SK-N-SH (cell line): ENCODE results near the gene TPSB2. TPM values are rescaled to one million over a fixed set of nuclear protein-coding genes. Genes with fewer than 3 reads are reported as not detected.

Source experiments
- CTCF ChIA-PET: fragments of 300-600, 350-600 bp; formaldehyde crosslinking; extraction: SDS; loops from one replicate; lab custom pipeline; 2021; lab: Yijun Ruan, JAX
- POLR2A ChIA-PET: fragments of 350-600 bp; sonication (Branson Sonifier 250); formaldehyde crosslinking; extraction: SDS; loops from one replicate; lab custom pipeline; 2020; ENCODE audit warnings: antibody characterized with exemption, inconsistent platforms; lab: Yijun Ruan, JAX
- DNase-seq: peaks from one replicate; pipeline ENCODE4 v3.0.0; 2012
- H2AFZ ChIP-seq: fragments of 200-600 bp; sonication (generic); 2 replicates; pipeline ENCODE4 v1.8.1; 2016; ENCODE audit warnings: antibody characterized with exemption, mild to moderate bottlenecking, low read depth
- H3F3A ChIP-seq: fragments of 200-600 bp; sonication (generic); replicated peaks from 2 replicates; pipeline ENCODE3; 2016; ENCODE audit warnings: antibody characterized with exemption, mild to moderate bottlenecking; ENCODE audit not compliant: insufficient read depth
- H3K27ac ChIP-seq, 2 experiments: fragments of 200-500 bp in 1 of 2; fragments of 200-600 bp in 1 of 2; sonication (Bioruptor generic) in 1 of 2; sonication (generic), shearing (Covaris generic) in 1 of 2; 2 replicates each; pipeline versions ENCODE4 v1.5.1 to v1.6.1; 2014 to 2016; ENCODE audit warnings: low read depth in 2 of 2, inconsistent platforms in 1 of 2, low read length in 1 of 2, mild to moderate bottlenecking in 1 of 2, mixed read lengths in 1 of 2
- H3K27me3 ChIP-seq: fragments of 200-600 bp; sonication (generic), shearing (Covaris generic); 2 replicates; pipeline ENCODE4 v1.6.1; 2016; ENCODE audit warnings: mixed run types; ENCODE audit not compliant: insufficient read depth
- H3K36me3 ChIP-seq, 2 experiments: fragments of 200-500 bp in 1 of 2; fragments of 200-600 bp in 1 of 2; sonication (Bioruptor generic) in 1 of 2; sonication (generic) in 1 of 2; replicated peaks in 1 of 2; 2 replicates each; pipeline versions ENCODE3 to v1.5.1; 2014 to 2016; ENCODE audit warnings: low read length in 1 of 2, mild to moderate bottlenecking in 1 of 2; ENCODE audit not compliant: insufficient read depth in 2 of 2, control insufficient read depth in 1 of 2
- H3K4me1 ChIP-seq, 2 experiments: fragments of 200-500 bp in 1 of 2; fragments of 200-600 bp in 1 of 2; sonication (Bioruptor generic) in 1 of 2; sonication (generic), shearing (Covaris generic) in 1 of 2; 2 replicates each; pipeline versions ENCODE4 v1.5.1 to v1.6.1; 2014 to 2016; ENCODE audit warnings: low read depth in 1 of 2, low read length in 1 of 2, mixed run types in 1 of 2; ENCODE audit not compliant: insufficient read depth in 2 of 2, control insufficient read depth in 1 of 2
- H3K4me2 ChIP-seq: fragments of 200-600 bp; sonication (generic), shearing (Covaris generic); 2 replicates; pipeline ENCODE4 v1.6.1; 2017; ENCODE audit warnings: mixed run types
- H3K4me3 ChIP-seq, 2 experiments: fragments of 200-500 bp in 1 of 2; fragments of 200-600 bp in 1 of 2; sonication (Bioruptor generic) in 1 of 2; sonication (generic), shearing (Covaris generic) in 1 of 2; 2 replicates each; pipeline versions ENCODE4 v1.5.1 to v1.8.1; 2014 to 2016; ENCODE audit warnings: low read depth in 2 of 2, inconsistent platforms in 1 of 2, low read length in 1 of 2, mild to moderate bottlenecking in 1 of 2, mixed read lengths in 1 of 2, moderate library complexity in 1 of 2
- H3K79me2 ChIP-seq: fragments of 200-600 bp; sonication (generic); 2 replicates; pipeline ENCODE4 v1.8.1; 2017; ENCODE audit warnings: mild to moderate bottlenecking; ENCODE audit not compliant: insufficient read depth
- H3K9ac ChIP-seq: fragments of 200-600 bp; sonication (generic); 2 replicates; pipeline ENCODE4 v1.6.1; 2017; ENCODE audit warnings: mixed run types
- H3K9me2 ChIP-seq: fragments of 200-600 bp; sonication (generic); 2 replicates; pipeline ENCODE4 v1.6.1; 2017; ENCODE audit warnings: mixed run types
- H3K9me3 ChIP-seq: fragments of 200-600 bp; sonication (generic); 2 replicates; pipeline ENCODE4 v1.6.1; 2017; ENCODE audit warnings: mixed run types, mild to moderate bottlenecking, moderate library complexity
- H4K20me1 ChIP-seq: fragments of 200-600 bp; sonication (generic); 2 replicates; pipeline ENCODE4 v1.6.1; 2017; ENCODE audit warnings: mild to moderate bottlenecking, mixed run types; ENCODE audit not compliant: insufficient read depth
- CHD2 ChIP-seq: fragments of 150-350 bp; IDR thresholded peaks from 2 replicates; pipeline ENCODE4 v1.6.1; 2018; ENCODE audit warnings: low read length; ENCODE audit not compliant: partially characterized antibody
- ELF1 ChIP-seq: IDR thresholded peaks from 2 replicates; pipeline ENCODE4 v1.4.0; 2012
- EP300 ChIP-seq, 2 experiments: IDR thresholded peaks; 2 replicates each; pipeline versions ENCODE4 v1.4.0 to v1.6.1; 2012; ENCODE audit warnings: borderline replicate concordance in 1 of 2, low read depth in 1 of 2, low read length in 1 of 2
- EZH2phosphoT487 ChIP-seq: fragments of 200-600 bp; sonication (generic); IDR thresholded peaks from 2 replicates; pipeline ENCODE4 v1.6.1; 2017; ENCODE audit warnings: low read depth, mixed run types, mild to moderate bottlenecking, antibody characterized with exemption, moderate library complexity, borderline replicate concordance
- FOXM1 ChIP-seq: IDR thresholded peaks from 2 replicates; pipeline ENCODE4 v1.4.0; 2012; ENCODE audit warnings: low read depth, mild to moderate bottlenecking
- GABPA ChIP-seq: IDR thresholded peaks from 2 replicates; pipeline ENCODE4 v1.4.0; 2012; ENCODE audit warnings: low read depth, mild to moderate bottlenecking
- GATA2 ChIP-seq: sonication (generic); formaldehyde crosslinking; IDR thresholded peaks from 2 replicates; pipeline ENCODE4 v1.5.0; 2020; ENCODE audit warnings: mild to moderate bottlenecking, missing genetic modification reagents
- MEF2A ChIP-seq: IDR thresholded peaks from 2 replicates; pipeline ENCODE4 v1.4.0; 2012; ENCODE audit warnings: low read depth, borderline replicate concordance
- MXI1 ChIP-seq: IDR thresholded peaks from 2 replicates; pipeline ENCODE4 v1.6.1; 2012; ENCODE audit warnings: mild to moderate bottlenecking, low read depth, low read length, improper control_type of control experiment
- NFIC ChIP-seq: IDR thresholded peaks from 2 replicates; pipeline ENCODE4 v1.4.0; 2012; ENCODE audit warnings: borderline replicate concordance
- NRF1 ChIP-seq: IDR thresholded peaks from 2 replicates; pipeline ENCODE4 v1.6.1; 2012; ENCODE audit warnings: low read depth, mild to moderate bottlenecking, low read length
- POLR2AphosphoS5 ChIP-seq: IDR thresholded peaks from 2 replicates; pipeline ENCODE4 v1.6.1; 2012; ENCODE audit warnings: low read depth, low read length
- SMC3 ChIP-seq: IDR thresholded peaks from 2 replicates; pipeline ENCODE4 v1.6.1; 2012; ENCODE audit warnings: low read depth, low read length, improper control_type of control experiment
- TAF1 ChIP-seq: IDR thresholded peaks from 2 replicates; pipeline ENCODE4 v1.6.1; 2012; ENCODE audit warnings: low read depth, mild to moderate bottlenecking, low read length, moderate library complexity, borderline replicate concordance
- TCF12 ChIP-seq: IDR thresholded peaks from 2 replicates; pipeline ENCODE4 v1.4.0; 2012
- YY1 ChIP-seq: IDR thresholded peaks from 2 replicates; pipeline ENCODE4 v1.4.0; 2012; ENCODE audit warnings: low read depth, mild to moderate bottlenecking
- WGBS: methylation state at CpG from one replicate; pipeline ENCODE4 v1.1.6; 2017; ENCODE audit warnings: low lambda C conversion rate; 5-methylcytosine and 5-hydroxymethylcytosine counted together
- polyA plus RNA-seq, 3 experiments: library from polyadenylated mRNA; depleted of rRNA; stranded (reverse); fragments of >200 nt; gene quantifications; 2 replicates each; pipeline ENCODE4 v1.2.3, GENCODE V29; 2012
- TF ChIP-seq, protein P1 (sequence below): fragments of 150-350 bp; IDR thresholded peaks from 2 replicates; pipeline ENCODE4 v1.6.1; 2017; ENCODE audit warnings: antibody characterized with exemption, low read length, low read depth, borderline replicate concordance
- TF ChIP-seq, protein P2 (sequence below): IDR thresholded peaks from 2 replicates; pipeline ENCODE4 v1.4.0; 2012; ENCODE audit warnings: low read depth, borderline replicate concordance

The TPSB2 gene
- polyA plus RNA-seq, 1 of the 3 experiments (the other 2 are of a cell fraction), result not detected

DNA sequence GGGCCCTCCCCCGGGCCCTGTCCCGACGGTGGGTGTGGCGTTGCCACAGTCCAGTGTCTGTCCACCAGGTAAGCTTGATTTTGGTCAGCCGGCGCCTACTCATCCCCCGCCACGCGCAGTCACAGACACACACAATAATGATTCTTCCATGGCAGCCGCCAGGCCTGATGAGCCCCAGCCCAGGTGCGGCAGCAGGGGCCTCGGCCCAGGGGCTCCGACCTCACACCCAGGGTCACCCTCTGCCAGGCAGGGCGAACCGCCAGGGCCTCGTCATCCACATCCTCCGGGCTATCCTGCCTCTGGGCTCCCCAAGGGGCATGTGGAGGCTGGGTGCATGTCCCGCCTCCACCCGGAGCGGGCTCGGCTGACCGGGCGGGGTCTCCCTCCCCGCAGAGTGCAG lies 12.5 kb downstream of the TPSB2 start:
- Histone ChIP-seq H3K79me2 (no peaks in the 10 kb centered on the region), H3K9me2 (no peaks in the 10 kb centered on the region), H3K27ac (no peak overlapping the region), H2AFZ (no peak overlapping the region), H3K9me3 (no peaks in the 10 kb centered on the region), H3K4me1 (no peaks in the 10 kb centered on the region), H4K20me1 (0 out of 2 replicates have a peak, but pooled peaks cover 3% of the 10 kb centered on the region), H3K4me3 (no peak overlapping the region), H3K9ac (no peak overlapping the region), H3K36me3 (no peaks in the 10 kb centered on the region), H3F3A (no peaks in the 10 kb centered on the region), H3K4me2 (no peak overlapping the region), H3K27me3 (peaks cover 97% of the 10 kb centered on the region)
- TF ChIP-seq FOXM1, result no peak
- no peak for TF ChIP-seq TCF12
- no peak for TF ChIP-seq MXI1
- TF ChIP-seq NRF1, result no peak
- TF ChIP-seq GABPA, result no peak
- no peak for TF ChIP-seq YY1
- TF ChIP-seq GATA2 (CRISPR knock-in tag), result no peak
- POLR2A ChIA-PET, result no interaction called here
- 0% methylated on average over 1 of the region's 24 CpGs for WGBS
- no peak for DNase-seq
- CTCF ChIA-PET, result interaction anchor here (0.8 to 1.9 kb wide), 3 partner anchors 8 to 162 kb away, joined by 3 to 5 read pairs (median 4); no protein-coding TSS in a partner anchor

DNA sequence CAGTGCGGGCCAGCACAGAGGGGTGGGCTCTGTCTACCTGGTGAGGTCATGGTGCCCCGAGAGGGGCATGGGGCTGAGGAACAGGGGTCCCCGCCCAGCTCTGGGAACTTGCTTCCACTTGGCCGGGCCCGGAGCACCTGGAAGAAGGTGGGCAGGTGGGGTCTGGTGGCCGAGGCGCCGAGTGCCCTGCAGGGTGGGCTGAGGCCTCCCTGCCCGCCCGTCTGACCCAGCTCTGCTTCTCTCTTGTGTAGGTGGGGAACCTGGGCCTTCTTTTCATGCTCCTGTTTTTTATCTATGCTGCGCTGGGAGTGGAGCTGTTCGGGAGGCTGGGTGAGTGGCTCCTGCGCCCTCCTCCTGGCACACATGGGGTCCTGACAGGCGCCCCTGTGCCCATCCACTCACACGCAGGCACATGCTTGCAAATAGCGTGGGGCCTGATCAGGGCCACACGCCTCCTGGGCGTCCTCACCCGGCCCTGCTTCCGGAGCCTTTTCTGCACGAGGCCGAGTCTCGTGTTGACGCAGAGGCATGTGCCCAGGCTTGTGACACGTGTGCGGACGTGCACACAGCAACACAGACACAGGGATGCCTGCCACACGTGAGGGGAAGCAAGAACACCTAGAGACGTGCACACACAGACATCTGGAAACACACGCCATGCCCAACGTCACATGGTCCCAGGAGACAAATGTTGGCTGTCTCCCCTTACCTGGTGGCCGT lies 13.1 kb downstream of the TPSB2 start:
- no peak overlapping the region for H3K9ac ChIP-seq
- no peak overlapping the region for H3K4me3 ChIP-seq
- WGBS, result 36% methylated on average over 21 of the region's 32 CpGs
- TF ChIP-seq ELF1, result no peak
- H3K79me2 ChIP-seq, result no peaks in the 10 kb centered on the region
- H4K20me1 ChIP-seq, result no peaks in the 10 kb centered on the region
- ChIA-PET CTCF (interaction anchor here (0.6 to 1.2 kb wide), 3 partner anchors 11 to 125 kb away, joined by 3 to 5 read pairs (median 3); no protein-coding TSS in a partner anchor), POLR2A (no interaction called here)
- DNase-seq, result no peak
- H2AFZ ChIP-seq, result no peak overlapping the region
- H3K4me1 ChIP-seq, result no peaks in the 10 kb centered on the region
- H3K27ac ChIP-seq, result no peak overlapping the region
- no peaks in the 10 kb centered on the region for H3K36me3 ChIP-seq
- no peaks in the 10 kb centered on the region for H3F3A ChIP-seq
- no peaks in the 10 kb centered on the region for H3K9me3 ChIP-seq
- peaks cover 97% of the 10 kb centered on the region for H3K27me3 ChIP-seq
- H3K9me2 ChIP-seq, result no peaks in the 10 kb centered on the region
- no peak overlapping the region for H3K4me2 ChIP-seq

DNA sequence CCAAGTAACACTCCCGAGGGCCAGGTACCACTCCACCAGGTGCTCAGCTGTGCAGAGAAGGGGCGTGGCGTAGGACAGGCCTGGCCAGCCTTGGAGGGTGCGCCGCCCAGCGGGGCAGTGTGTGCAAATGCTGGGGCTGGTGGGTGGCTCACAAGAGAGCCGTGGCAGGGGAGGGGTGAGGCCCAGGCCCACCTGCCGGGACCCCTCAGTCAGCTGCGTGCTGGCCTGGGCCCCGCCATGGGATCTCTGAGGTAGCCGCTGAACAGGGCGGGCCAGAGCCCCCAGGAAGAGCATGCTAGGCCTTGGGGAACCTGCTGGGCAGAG lies 13.7 kb downstream of the TPSB2 start:
- TF ChIP-seq MEF2A (no peak), EZH2phosphoT487 (no peak), GABPA (no peak), NRF1 (no peak), SMC3 (no peak), CHD2 (no peak), TAF1 (no peak), ELF1 (no peak), POLR2AphosphoS5 (no peak), TCF12 (no peak), NFIC (no peak), FOXM1 (no peak), GATA2 (CRISPR knock-in tag) (no peak), MXI1 (no peak), EP300 (IDR thresholded peaks at IDR 0.05; ENCODE audit: borderline replicate concordance in 1 of 2, low read depth in 1 of 2, low read length in 1 of 2) (no peak)
- TF ChIP-seq, protein P1, sequence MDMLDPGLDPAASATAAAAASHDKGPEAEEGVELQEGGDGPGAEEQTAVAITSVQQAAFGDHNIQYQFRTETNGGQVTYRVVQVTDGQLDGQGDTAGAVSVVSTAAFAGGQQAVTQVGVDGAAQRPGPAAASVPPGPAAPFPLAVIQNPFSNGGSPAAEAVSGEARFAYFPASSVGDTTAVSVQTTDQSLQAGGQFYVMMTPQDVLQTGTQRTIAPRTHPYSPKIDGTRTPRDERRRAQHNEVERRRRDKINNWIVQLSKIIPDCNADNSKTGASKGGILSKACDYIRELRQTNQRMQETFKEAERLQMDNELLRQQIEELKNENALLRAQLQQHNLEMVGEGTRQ, result no peak
- TF ChIP-seq, protein P2, sequence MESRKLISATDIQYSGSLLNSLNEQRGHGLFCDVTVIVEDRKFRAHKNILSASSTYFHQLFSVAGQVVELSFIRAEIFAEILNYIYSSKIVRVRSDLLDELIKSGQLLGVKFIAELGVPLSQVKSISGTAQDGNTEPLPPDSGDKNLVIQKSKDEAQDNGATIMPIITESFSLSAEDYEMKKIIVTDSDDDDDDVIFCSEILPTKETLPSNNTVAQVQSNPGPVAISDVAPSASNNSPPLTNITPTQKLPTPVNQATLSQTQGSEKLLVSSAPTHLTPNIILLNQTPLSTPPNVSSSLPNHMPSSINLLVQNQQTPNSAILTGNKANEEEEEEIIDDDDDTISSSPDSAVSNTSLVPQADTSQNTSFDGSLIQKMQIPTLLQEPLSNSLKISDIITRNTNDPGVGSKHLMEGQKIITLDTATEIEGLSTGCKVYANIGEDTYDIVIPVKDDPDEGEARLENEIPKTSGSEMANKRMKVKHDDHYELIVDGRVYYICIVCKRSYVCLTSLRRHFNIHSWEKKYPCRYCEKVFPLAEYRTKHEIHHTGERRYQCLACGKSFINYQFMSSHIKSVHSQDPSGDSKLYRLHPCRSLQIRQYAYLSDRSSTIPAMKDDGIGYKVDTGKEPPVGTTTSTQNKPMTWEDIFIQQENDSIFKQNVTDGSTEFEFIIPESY, result no peak
- no peaks in the 10 kb centered on the region for H3K36me3 ChIP-seq
- no peaks in the 10 kb centered on the region for H3K4me1 ChIP-seq
- H3K4me2 ChIP-seq, result no peak overlapping the region
- H3K27me3 ChIP-seq, result peaks cover 93% of the 10 kb centered on the region
- H3F3A ChIP-seq, result no peaks in the 10 kb centered on the region
- CTCF ChIA-PET, result interaction anchor here (1.0 to 1.2 kb wide), 2 partner anchors 11 to 126 kb away, joined by 3 to 5 read pairs; no protein-coding TSS in a partner anchor
- no peaks in the 10 kb centered on the region for H4K20me1 ChIP-seq
- no peaks in the 10 kb centered on the region for H3K79me2 ChIP-seq
- no peak for DNase-seq
- H3K9ac ChIP-seq, result no peak overlapping the region
- POLR2A ChIA-PET, result no interaction called here
- no peaks in the 10 kb centered on the region for H3K9me3 ChIP-seq
- no peak overlapping the region for H2AFZ ChIP-seq
- no peaks in the 10 kb centered on the region for H3K9me2 ChIP-seq
- H3K27ac ChIP-seq, result no peak overlapping the region
- WGBS, result 44% methylated on average over 3 of the region's 12 CpGs
- no peak overlapping the region for H3K4me3 ChIP-seq
